Measurements from ENCODE around the gene CMTM4.

The CMTM4 gene

GRCh38 chr16:66649636-66650205 is 46.8 kb downstream of the CMTM4 start:
- Histone ChIP-seq H3K27ac (ENCODE audit: low read length) (no peak overlapping the region), H3K4me3 (ENCODE audit: low read depth in 1 of 2, low read length in 2 of 2) (no peak overlapping the region), H3K4me1 (ENCODE audit: insufficient read depth, low read length) (peaks cover 17% of the 10 kb centered on the region), H4K20me1 (ENCODE audit: insufficient read depth, low read length) (no peaks in the 10 kb centered on the region), H3K4me2 (ENCODE audit: insufficient read depth, low read length) (no peak overlapping the region), H2AFZ (ENCODE audit: low read depth, low read length) (no peak overlapping the region), H3K79me2 (ENCODE audit: insufficient read depth, low read length) (no peaks in the 10 kb centered on the region), H3K36me3 (ENCODE audit: insufficient read depth, low read length) (no peaks in the 10 kb centered on the region), H3K9me3 (ENCODE audit: insufficient read depth, low read length, severe bottlenecking) (no peaks in the 10 kb centered on the region), H3K27me3 (ENCODE audit: insufficient read depth, low read length, poor library complexity) (no peaks in the 10 kb centered on the region), H3K9ac (ENCODE audit: low read depth, low read length) (no peak overlapping the region)
- ATAC-seq (ENCODE audit: insufficient read depth, low read depth) (no peak), DNase-seq (no peak)
- no peak for TF ChIP-seq CTCF (IDR thresholded peaks at IDR 0.05; ENCODE audit: borderline replicate concordance, extremely low read depth, low read length, poor library complexity, severe bottlenecking)
- no peak for TF ChIP-seq EZH2 (IDR thresholded peaks at IDR 0.05; ENCODE audit: borderline replicate concordance, low read depth, low read length, severe bottlenecking)

- ATAC-seq (ENCODE audit: insufficient read depth, low read depth) (no peak), DNase-seq (no peak)
- Histone ChIP-seq H3K27me3 (ENCODE audit: insufficient read depth, low read length, poor library complexity) (no peaks in the 10 kb centered on the region), H3K79me2 (ENCODE audit: insufficient read depth, low read length) (no peaks in the 10 kb centered on the region), H4K20me1 (ENCODE audit: insufficient read depth, low read length) (no peaks in the 10 kb centered on the region), H3K9me3 (ENCODE audit: insufficient read depth, low read length, severe bottlenecking) (no peaks in the 10 kb centered on the region), H3K27ac (ENCODE audit: low read length) (no peak overlapping the region), H3K4me2 (ENCODE audit: insufficient read depth, low read length) (no peak overlapping the region), H3K4me1 (ENCODE audit: insufficient read depth, low read length) (peaks cover 17% of the 10 kb centered on the region), H3K4me3 (ENCODE audit: low read depth in 1 of 2, low read length in 2 of 2) (no peak overlapping the region), H3K9ac (ENCODE audit: low read depth, low read length) (no peak overlapping the region), H3K36me3 (ENCODE audit: insufficient read depth, low read length) (no peaks in the 10 kb centered on the region), H2AFZ (ENCODE audit: low read depth, low read length) (no peak overlapping the region)
- TF ChIP-seq CTCF (IDR thresholded peaks at IDR 0.05; ENCODE audit: borderline replicate concordance, extremely low read depth, low read length, poor library complexity, severe bottlenecking) (no peak), EZH2 (IDR thresholded peaks at IDR 0.05; ENCODE audit: borderline replicate concordance, low read depth, low read length, severe bottlenecking) (no peak)
Observed at GRCh38 chr16:66649167-66649566, 47.4 kb downstream of the CMTM4 start.

- Histone ChIP-seq H3K4me2 (ENCODE audit: insufficient read depth, low read length) (no peak overlapping the region), H4K20me1 (ENCODE audit: insufficient read depth, low read length) (no peaks in the 10 kb centered on the region), H3K36me3 (ENCODE audit: insufficient read depth, low read length) (no peaks in the 10 kb centered on the region), H3K79me2 (ENCODE audit: insufficient read depth, low read length) (no peaks in the 10 kb centered on the region), H3K27ac (ENCODE audit: low read length) (no peak overlapping the region), H3K4me3 (ENCODE audit: low read depth in 1 of 2, low read length in 2 of 2) (no peak overlapping the region), H3K9me3 (ENCODE audit: insufficient read depth, low read length, severe bottlenecking) (no peaks in the 10 kb centered on the region), H3K9ac (ENCODE audit: low read depth, low read length) (no peak overlapping the region), H3K27me3 (ENCODE audit: insufficient read depth, low read length, poor library complexity) (no peaks in the 10 kb centered on the region), H2AFZ (ENCODE audit: low read depth, low read length) (no peak overlapping the region), H3K4me1 (ENCODE audit: insufficient read depth, low read length) (peaks cover 17% of the 10 kb centered on the region)
- no peak for DNase-seq
- no peak for ATAC-seq (ENCODE audit: insufficient read depth, low read depth)
- TF ChIP-seq CTCF (IDR thresholded peaks at IDR 0.05; ENCODE audit: borderline replicate concordance, extremely low read depth, low read length, poor library complexity, severe bottlenecking) (no peak), EZH2 (IDR thresholded peaks at IDR 0.05; ENCODE audit: borderline replicate concordance, low read depth, low read length, severe bottlenecking) (no peak)
Observed at GRCh38 chr16:66647866-66648265, 48.7 kb downstream of the CMTM4 start.

DNA sequence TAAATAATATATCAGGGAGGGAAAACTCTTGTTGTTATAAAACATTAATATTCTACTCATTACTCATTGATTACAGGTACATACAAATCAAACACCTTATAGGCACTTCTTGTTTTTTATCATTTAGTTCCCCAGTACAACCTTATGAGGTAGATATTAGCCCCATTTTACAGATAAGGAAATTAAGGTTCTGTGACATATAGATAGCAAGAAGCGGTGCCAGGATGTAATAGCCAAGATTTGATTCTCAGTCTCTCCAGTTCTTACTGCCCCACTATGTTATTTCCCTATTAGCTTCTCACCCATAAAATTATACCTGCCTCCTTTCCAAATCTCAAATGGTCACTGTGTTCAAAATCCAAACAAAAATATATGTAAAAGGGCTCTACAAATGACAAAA is 55.2 kb downstream of the CMTM4 start:
- Histone ChIP-seq H3K9me3 (ENCODE audit: insufficient read depth, low read length, severe bottlenecking) (no peaks in the 10 kb centered on the region), H2AFZ (ENCODE audit: low read depth, low read length) (no peak overlapping the region), H3K27ac (ENCODE audit: low read length) (no peak overlapping the region), H3K36me3 (ENCODE audit: insufficient read depth, low read length) (no peaks in the 10 kb centered on the region), H3K4me2 (ENCODE audit: insufficient read depth, low read length) (no peak overlapping the region), H4K20me1 (ENCODE audit: insufficient read depth, low read length) (no peaks in the 10 kb centered on the region), H3K79me2 (ENCODE audit: insufficient read depth, low read length) (no peaks in the 10 kb centered on the region), H3K27me3 (ENCODE audit: insufficient read depth, low read length, poor library complexity) (no peaks in the 10 kb centered on the region), H3K9ac (ENCODE audit: low read depth, low read length) (no peak overlapping the region), H3K4me1 (ENCODE audit: insufficient read depth, low read length) (no peaks in the 10 kb centered on the region), H3K4me3 (ENCODE audit: low read depth in 1 of 2, low read length in 2 of 2) (no peak overlapping the region)
- TF ChIP-seq EZH2 (IDR thresholded peaks at IDR 0.05; ENCODE audit: borderline replicate concordance, low read depth, low read length, severe bottlenecking) (no peak), CTCF (IDR thresholded peaks at IDR 0.05; ENCODE audit: borderline replicate concordance, extremely low read depth, low read length, poor library complexity, severe bottlenecking) (no peak)
- ATAC-seq (ENCODE audit: insufficient read depth, low read depth) (no peak), DNase-seq (no peak)

Measured in DND-41 (cell line).